H1 (cell line): ENCODE results near the gene TMEM168.

Experiments
- CREB1 ChIP-seq: IDR thresholded peaks from 2 replicates; pipeline ENCODE4 v1.6.1; 2012; ENCODE audit warnings: inconsistent platforms
- CTCF ChIP-seq, 3 experiments: IDR thresholded peaks; 1 replicate in 2 of 3; 2 replicates in 1 of 3; pipeline versions ENCODE4 v1.5.1 to v1.6.1; 2011; ENCODE audit warnings: low read length in 3 of 3, mild to moderate bottlenecking in 3 of 3, inconsistent platforms in 2 of 3, low read depth in 1 of 3, moderate library complexity in 1 of 3; ENCODE audit not compliant: insufficient read depth in 1 of 3; ENCODE audit errors: control extremely low read depth in 1 of 3
- EP300 ChIP-seq, 2 experiments: IDR thresholded peaks; 1 replicate in 1 of 2; 2 replicates in 1 of 2; pipeline ENCODE4 v1.6.1; 2011 to 2012; ENCODE audit warnings: low read depth in 2 of 2, low read length in 2 of 2, mild to moderate bottlenecking in 2 of 2, borderline replicate concordance in 1 of 2, inconsistent platforms in 1 of 2, moderate library complexity in 1 of 2
- GABPA ChIP-seq: IDR thresholded peaks from 2 replicates; pipeline ENCODE4 v1.6.1; 2011; ENCODE audit warnings: mild to moderate bottlenecking, low read length, moderate library complexity, borderline replicate concordance; ENCODE audit not compliant: insufficient read depth
- RNF2 ChIP-seq: fragments of 200-900, 300-1000 bp; sonication (generic); IDR thresholded peaks from 2 replicates; pipeline ENCODE4 v1.7.1; 2016; ENCODE audit warnings: borderline replicate concordance, low read depth, mild to moderate bottlenecking, antibody characterized with exemption, low read length; ENCODE audit not compliant: poor library complexity, severe bottlenecking; ENCODE audit errors: missing control alignments
- SRF ChIP-seq: IDR thresholded peaks from 2 replicates; pipeline ENCODE4 v1.6.1; 2011; ENCODE audit warnings: mild to moderate bottlenecking, low read depth, low read length, moderate library complexity
- TEAD4 ChIP-seq: IDR thresholded peaks from 2 replicates; pipeline ENCODE4 v1.6.1; 2012; ENCODE audit warnings: low read depth, low read length, inconsistent platforms, mixed read lengths
- YY1 ChIP-seq: IDR thresholded peaks from 2 replicates; pipeline ENCODE4 v1.6.1; 2011; ENCODE audit warnings: low read depth, mild to moderate bottlenecking, low read length

DNA sequence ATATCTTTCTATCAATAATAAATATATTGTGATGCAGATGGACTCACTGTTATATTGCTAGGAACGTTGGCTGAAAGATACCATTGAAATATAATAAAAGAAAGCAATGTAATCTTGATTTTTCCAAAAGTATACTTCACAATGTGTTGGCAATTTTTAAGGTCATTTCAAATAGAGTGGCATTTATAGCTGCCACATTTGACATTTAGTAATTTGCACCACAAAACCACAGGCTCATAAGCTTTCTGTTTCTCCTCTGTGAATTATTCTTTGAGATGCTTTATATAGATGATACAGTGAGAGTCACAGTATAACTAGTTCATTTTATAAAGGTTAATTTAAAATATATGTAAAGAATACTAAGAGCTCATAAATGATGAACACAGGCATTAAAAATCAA lies 44.6 kb downstream of the TMEM168 start:
- TF ChIP-seq CREB1 = no peak
- TF ChIP-seq GABPA = no peak
- TF ChIP-seq CTCF (IDR thresholded peaks at IDR 0.05; ENCODE audit: control extremely low read depth in 1 of 3, insufficient read depth in 1 of 3, low read depth in 1 of 3, low read length in 3 of 3) = no peak
- no peak for TF ChIP-seq RNF2
- no peak for TF ChIP-seq SRF
- no peak for TF ChIP-seq YY1
- no peak for TF ChIP-seq EP300 (IDR thresholded peaks at IDR 0.05; ENCODE audit: borderline replicate concordance in 1 of 2, low read depth in 2 of 2, low read length in 2 of 2)
- TF ChIP-seq TEAD4 = no peak
